ENCODE measurements around the gene SCFD2.

GRCh38 chr4:52952540-52952939 is 413.3 kb downstream of the SCFD2 start:
- TF ChIP-seq TBL1XR1 (IDR thresholded peaks at IDR 0.05; ENCODE audit: low read depth, low read length) (no peak), RFX5 (IDR thresholded peaks at IDR 0.05; ENCODE audit: low read depth, low read length) (no peak)
